ENCODE measurements around the gene C4orf17.

C4orf17 gene

GRCh38 chr4:99510721-99511120 lies at the start of gene C4orf17:
Gene C4orf17 (plus strand): TSS chr4:99511021. CDS start chr4:99513082, 2,061 bp downstream.
- no peak within 1 kb of the TSS for H3K4me3 ChIP-seq (ENCODE audit: low read depth, low read length)
- TF ChIP-seq, protein P1, sequence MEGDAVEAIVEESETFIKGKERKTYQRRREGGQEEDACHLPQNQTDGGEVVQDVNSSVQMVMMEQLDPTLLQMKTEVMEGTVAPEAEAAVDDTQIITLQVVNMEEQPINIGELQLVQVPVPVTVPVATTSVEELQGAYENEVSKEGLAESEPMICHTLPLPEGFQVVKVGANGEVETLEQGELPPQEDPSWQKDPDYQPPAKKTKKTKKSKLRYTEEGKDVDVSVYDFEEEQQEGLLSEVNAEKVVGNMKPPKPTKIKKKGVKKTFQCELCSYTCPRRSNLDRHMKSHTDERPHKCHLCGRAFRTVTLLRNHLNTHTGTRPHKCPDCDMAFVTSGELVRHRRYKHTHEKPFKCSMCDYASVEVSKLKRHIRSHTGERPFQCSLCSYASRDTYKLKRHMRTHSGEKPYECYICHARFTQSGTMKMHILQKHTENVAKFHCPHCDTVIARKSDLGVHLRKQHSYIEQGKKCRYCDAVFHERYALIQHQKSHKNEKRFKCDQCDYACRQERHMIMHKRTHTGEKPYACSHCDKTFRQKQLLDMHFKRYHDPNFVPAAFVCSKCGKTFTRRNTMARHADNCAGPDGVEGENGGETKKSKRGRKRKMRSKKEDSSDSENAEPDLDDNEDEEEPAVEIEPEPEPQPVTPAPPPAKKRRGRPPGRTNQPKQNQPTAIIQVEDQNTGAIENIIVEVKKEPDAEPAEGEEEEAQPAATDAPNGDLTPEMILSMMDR (IDR thresholded peaks at IDR 0.05; ENCODE audit: borderline replicate concordance, insufficient read depth, low read depth, low read length) = no peak

DNA sequence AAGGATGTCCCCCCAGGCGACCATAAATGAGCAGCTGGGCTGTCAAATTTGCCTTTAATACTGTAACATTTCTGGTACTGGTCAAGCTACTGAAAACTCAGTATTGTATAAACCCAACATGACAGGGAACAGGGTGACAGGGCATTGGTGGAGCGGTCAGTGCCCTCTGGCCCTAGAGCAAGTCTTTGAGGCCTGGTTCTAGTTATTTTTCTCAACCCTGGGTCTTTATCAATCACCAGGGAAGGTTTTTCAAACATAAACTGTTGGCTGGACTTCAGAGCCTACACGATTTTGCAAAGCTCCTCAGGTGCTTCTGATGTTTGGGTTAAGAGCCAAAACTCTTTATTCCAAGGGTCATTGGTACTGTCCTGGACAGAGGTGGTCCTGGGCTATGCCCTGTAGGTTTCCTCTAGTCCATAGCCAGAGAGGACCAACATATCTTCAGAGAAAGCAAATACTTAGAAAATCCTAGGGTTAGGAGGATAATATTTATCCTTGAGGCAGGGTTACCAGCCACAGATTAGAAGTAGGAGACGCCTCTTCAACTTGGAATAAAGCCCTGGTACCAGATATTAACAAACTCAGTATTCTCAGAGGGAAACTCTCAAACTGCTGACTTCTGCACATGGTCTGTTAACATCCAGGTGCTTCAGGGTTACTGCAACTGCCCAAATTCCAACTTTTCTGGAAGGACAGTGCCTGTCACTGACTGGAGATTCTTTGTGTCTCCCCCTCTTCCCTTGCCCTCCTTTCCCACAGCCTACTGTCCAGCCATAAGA lies 49.0 kb upstream of the C4orf17 start:
- no peak overlapping the region for H3K4me3 ChIP-seq (ENCODE audit: low read depth, low read length)
- TF ChIP-seq, protein P1 (IDR thresholded peaks at IDR 0.05; ENCODE audit: borderline replicate concordance, insufficient read depth, low read depth, low read length) = no peak

GRCh38 chr4:99462875-99463464 lies 47.9 kb upstream of the C4orf17 start:
- no peak overlapping the region for H3K4me3 ChIP-seq (ENCODE audit: low read depth, low read length)
- TF ChIP-seq, protein P1 (IDR thresholded peaks at IDR 0.05; ENCODE audit: borderline replicate concordance, insufficient read depth, low read depth, low read length) = peak; percentile 60; the same call in 1 of the 2 replicates

- TF ChIP-seq, protein P1 (IDR thresholded peaks at IDR 0.05; ENCODE audit: borderline replicate concordance, insufficient read depth, low read depth, low read length) = no peak
- no peak overlapping the region for H3K4me3 ChIP-seq (ENCODE audit: low read depth, low read length)
Observed at GRCh38 chr4:99463566-99463965, 47.3 kb upstream of the C4orf17 start.

GRCh38 chr4:99467887-99468286 lies 42.9 kb upstream of the C4orf17 start:
- TF ChIP-seq, protein P1 (IDR thresholded peaks at IDR 0.05; ENCODE audit: borderline replicate concordance, insufficient read depth, low read depth, low read length) = no peak
- no peak overlapping the region for H3K4me3 ChIP-seq (ENCODE audit: low read depth, low read length)

GRCh38 chr4:99468889-99469288 lies 41.9 kb upstream of the C4orf17 start:
- TF ChIP-seq, protein P1 (IDR thresholded peaks at IDR 0.05; ENCODE audit: borderline replicate concordance, insufficient read depth, low read depth, low read length) = no peak
- H3K4me3 ChIP-seq (ENCODE audit: low read depth, low read length) = no peak overlapping the region

DNA sequence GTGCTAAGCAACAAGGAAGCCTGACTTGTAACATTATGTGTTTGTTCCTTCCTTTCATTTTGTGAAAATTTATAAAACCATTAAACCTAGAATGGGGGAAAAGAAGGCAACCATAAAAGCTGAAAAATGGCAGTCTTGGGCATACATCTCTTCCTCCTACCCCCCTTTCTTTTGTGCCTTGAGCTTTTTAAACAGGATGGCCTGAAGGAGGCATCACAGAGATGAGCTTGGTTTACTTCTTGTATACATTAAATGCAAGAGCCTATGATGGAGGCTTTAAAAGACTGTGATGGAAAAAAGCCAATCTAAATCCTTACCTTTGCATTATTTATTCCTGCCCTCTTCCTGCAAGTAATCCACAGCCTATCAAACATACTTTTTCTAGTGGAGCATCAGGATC lies 39.5 kb upstream of the C4orf17 start:
- no peak overlapping the region for H3K4me3 ChIP-seq (ENCODE audit: low read depth, low read length)
- TF ChIP-seq, protein P1 (IDR thresholded peaks at IDR 0.05; ENCODE audit: borderline replicate concordance, insufficient read depth, low read depth, low read length) = no peak

Data from GM12875 (cell line).